KMS-11 (cell line): ENCODE measurements around the gene DUS1L.

Experiments
- H2AFZ ChIP-seq: fragments of 200-600 bp; sonication (generic); 2 replicates; pipeline ENCODE4 v1.6.1; 2016; ENCODE audit warnings: antibody characterized with exemption, mixed run types, low read depth
- H3K27ac ChIP-seq: fragments of 200-600 bp; sonication (generic); 2 replicates; pipeline ENCODE4 v1.6.1; 2016; ENCODE audit warnings: mild to moderate bottlenecking, mixed run types
- H3K27me3 ChIP-seq: fragments of 200-600 bp; sonication (generic); 2 replicates; pipeline ENCODE4 v1.6.1; 2017; ENCODE audit warnings: mild to moderate bottlenecking, low read depth, mixed run types, moderate library complexity; ENCODE audit not compliant: insufficient read depth
- H3K36me3 ChIP-seq: fragments of 200-600 bp; sonication (generic); 2 replicates; pipeline ENCODE4 v1.6.1; 2017; ENCODE audit warnings: mild to moderate bottlenecking, mixed run types; ENCODE audit not compliant: insufficient read depth
- H3K4me1 ChIP-seq: fragments of 200-600 bp; sonication (generic); 2 replicates; pipeline ENCODE4 v1.6.1; 2016; ENCODE audit warnings: mild to moderate bottlenecking, low read depth, mixed run types; ENCODE audit not compliant: poor library complexity, severe bottlenecking
- H3K4me2 ChIP-seq: fragments of 200-600 bp; sonication (generic); 2 replicates; pipeline ENCODE4 v1.7.0; 2016; ENCODE audit warnings: mild to moderate bottlenecking, mixed run types
- H3K4me3 ChIP-seq: fragments of 200-600 bp; sonication (generic); IDR thresholded peaks from 2 replicates; pipeline ENCODE4 v1.6.1; 2017; ENCODE audit warnings: low read depth, low read length, mixed read lengths; ENCODE audit not compliant: insufficient read depth
- H3K79me2 ChIP-seq: fragments of 200-600 bp; sonication (generic); 2 replicates; pipeline ENCODE4 v1.6.1; 2016; ENCODE audit warnings: low read depth, mixed run types; ENCODE audit not compliant: insufficient read depth
- H3K9ac ChIP-seq: fragments of 200-600 bp; sonication (generic); 2 replicates; pipeline ENCODE4 v1.6.1; 2016; ENCODE audit warnings: mild to moderate bottlenecking, mixed run types
- H4K20me1 ChIP-seq: fragments of 200-600 bp; sonication (generic); 2 replicates; pipeline ENCODE4 v1.6.1; 2016; ENCODE audit warnings: mild to moderate bottlenecking, mixed run types; ENCODE audit not compliant: insufficient read depth
- CTCF ChIP-seq: fragments of 200-600 bp; sonication (generic); conservative IDR thresholded peaks from 2 replicates; pipeline ENCODE4 v1.6.1; 2017; ENCODE audit warnings: low read depth, mild to moderate bottlenecking, antibody characterized with exemption, low read length, moderate library complexity, mixed read lengths

DUS1L gene

GRCh38 chr17:82076018-82076784 lies 10.6 kb upstream of the DUS1L start:
- no peak overlapping the region for H3K4me2 ChIP-seq
- TF ChIP-seq CTCF = no peak
- H3K27ac ChIP-seq = no peak overlapping the region

GRCh38 chr17:82073446-82073845 lies 7.8 kb upstream of the DUS1L start:
- H3K27me3 ChIP-seq = no peaks in the 10 kb centered on the region; the same call in 1 of the 2 replicates
- H3K4me1 ChIP-seq = no peaks in the 10 kb centered on the region
- no peak overlapping the region for H3K4me2 ChIP-seq
- no peak overlapping the region for H3K27ac ChIP-seq
- H3K36me3 ChIP-seq = no peaks in the 10 kb centered on the region
- no peak overlapping the region for H3K9ac ChIP-seq
- H3K79me2 ChIP-seq = no peaks in the 10 kb centered on the region
- no peak for TF ChIP-seq CTCF
- no peak overlapping the region for H2AFZ ChIP-seq
- H4K20me1 ChIP-seq = no peaks in the 10 kb centered on the region
- H3K4me3 ChIP-seq = no peak overlapping the region

More at GRCh38 chr17:82076018-82076784, 10.6 kb upstream of the DUS1L start:
- no peaks in the 10 kb centered on the region for H3K79me2 ChIP-seq
- H3K4me1 ChIP-seq = no peaks in the 10 kb centered on the region
- H3K4me3 ChIP-seq = no peak overlapping the region
- H3K27me3 ChIP-seq = no peaks in the 10 kb centered on the region; the same call in 1 of the 2 replicates
- no peak overlapping the region for H3K9ac ChIP-seq
- H2AFZ ChIP-seq = no peak overlapping the region
- peaks cover 7% of the 10 kb centered on the region; the same call in 1 of the 2 replicates for H3K36me3 ChIP-seq
- no peaks in the 10 kb centered on the region for H4K20me1 ChIP-seq

- Histone ChIP-seq H2AFZ (no peak overlapping the region), H3K4me1 (no peaks in the 10 kb centered on the region), H3K79me2 (no peaks in the 10 kb centered on the region), H3K4me2 (no peak overlapping the region), H3K36me3 (no peaks in the 10 kb centered on the region), H3K4me3 (no peak overlapping the region), H3K9ac (no peak overlapping the region), H3K27ac (no peak overlapping the region), H3K27me3 (no peaks in the 10 kb centered on the region; the same call in 1 of the 2 replicates), H4K20me1 (no peaks in the 10 kb centered on the region)
- TF ChIP-seq CTCF = no peak
These were observed 7.2 kb upstream of the DUS1L start for GRCh38 chr17:82072827-82073226.

- H4K20me1 ChIP-seq = no peaks in the 10 kb centered on the region
- peaks cover 5% of the 10 kb centered on the region for H3K4me1 ChIP-seq
- no peak overlapping the region for H2AFZ ChIP-seq
- no peak overlapping the region for H3K4me3 ChIP-seq
- H3K27ac ChIP-seq = no peak overlapping the region
- no peak overlapping the region for H3K4me2 ChIP-seq
- no peaks in the 10 kb centered on the region; the same call in 1 of the 2 replicates for H3K27me3 ChIP-seq
- H3K79me2 ChIP-seq = no peaks in the 10 kb centered on the region
- no peaks in the 10 kb centered on the region for H3K36me3 ChIP-seq
- no peak overlapping the region for H3K9ac ChIP-seq
- no peak for TF ChIP-seq CTCF
These were observed 5.0 kb upstream of the DUS1L start for GRCh38 chr17:82070611-82071010.
